Measurements from ENCODE around the gene GRIK4. TPM values are rescaled to one million over a fixed set of nuclear protein-coding genes. Genes with fewer than 3 reads are reported as not detected.
"Not testable (repeated sequence)": the region's sequence is repeated elsewhere in the genome, so short reads cannot be mapped to it uniquely, and the experiment has no call there.

Gene GRIK4
- total RNA-seq, 2 donors from 2014 or later: 0.15 to 0.20 TPM

DNA sequence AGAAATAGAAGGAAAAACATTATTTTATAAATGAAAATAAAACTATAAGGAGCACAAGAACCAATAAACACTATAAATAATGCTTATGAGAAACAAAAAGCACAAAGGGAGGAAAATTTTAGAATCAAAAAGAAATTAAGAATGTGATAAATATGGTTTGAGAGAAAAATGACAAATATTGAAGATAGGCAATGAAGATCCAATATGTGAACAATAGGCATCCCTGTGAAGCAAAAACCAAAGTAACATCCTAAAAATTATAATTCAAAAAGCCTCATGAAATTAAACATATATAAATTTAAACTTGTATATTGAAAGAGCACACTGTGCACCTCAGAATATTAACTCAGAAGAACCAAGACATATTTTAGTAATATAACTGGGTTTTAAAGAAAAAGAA is 216.2 kb downstream of the GRIK4 start:
- DNase-seq (no peak), ATAC-seq (no peak)
- intact Hi-C loops (cut with DNase I, micrococcal nuclease): no loop called here

DNA sequence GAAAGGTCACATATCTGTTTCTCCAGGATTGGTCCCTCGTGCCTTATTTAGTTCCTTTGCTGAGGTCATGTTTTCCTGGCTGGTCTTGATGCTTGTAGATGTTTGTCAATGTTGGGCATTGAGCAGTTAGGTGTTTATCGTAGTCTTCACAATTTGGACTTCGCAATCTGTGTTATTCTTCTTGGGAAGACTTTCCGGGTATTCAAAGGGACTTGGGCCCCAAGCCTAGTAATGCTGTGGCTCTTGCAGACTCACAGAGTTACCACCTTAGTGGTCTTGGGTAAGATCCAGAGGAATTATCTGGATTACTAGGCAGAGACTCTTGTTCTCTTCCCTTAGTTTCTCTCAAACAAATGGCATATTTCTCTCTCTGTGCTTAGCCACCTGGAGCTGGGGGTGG is 223.5 kb downstream of the GRIK4 start:
- ATAC-seq (no peak), DNase-seq (no peak)
- intact Hi-C loops (cut with DNase I, micrococcal nuclease): no loop called here

DNA sequence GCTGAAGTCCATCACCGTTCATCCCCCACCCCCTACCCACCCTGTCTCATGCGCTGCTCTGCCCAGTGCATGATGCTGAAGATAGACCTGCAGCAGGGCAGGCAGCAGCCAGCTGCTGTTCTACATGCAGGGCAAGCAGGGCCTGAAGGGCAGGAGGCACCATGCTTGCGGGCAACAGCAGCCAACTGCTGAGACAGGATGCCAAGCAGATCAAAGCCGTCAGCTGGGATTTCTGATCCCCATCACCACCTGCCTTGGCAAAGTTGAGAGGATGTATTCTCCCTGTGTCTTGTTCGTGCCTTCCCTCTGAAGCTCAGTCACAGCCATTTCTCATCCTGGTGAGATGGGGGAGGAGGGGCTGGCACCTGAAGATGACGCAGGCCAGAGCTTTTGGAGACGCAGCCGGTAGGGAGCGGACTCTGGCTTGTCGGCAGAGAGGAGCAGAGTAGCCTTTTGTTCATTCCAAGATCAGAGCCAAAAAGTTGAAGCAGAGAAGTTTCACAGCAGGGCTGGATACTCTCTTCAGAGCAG is 227.0 kb downstream of the GRIK4 start:
- intact Hi-C loops (cut with DNase I, micrococcal nuclease): no loop called here
- ATAC-seq: no peak

DNA sequence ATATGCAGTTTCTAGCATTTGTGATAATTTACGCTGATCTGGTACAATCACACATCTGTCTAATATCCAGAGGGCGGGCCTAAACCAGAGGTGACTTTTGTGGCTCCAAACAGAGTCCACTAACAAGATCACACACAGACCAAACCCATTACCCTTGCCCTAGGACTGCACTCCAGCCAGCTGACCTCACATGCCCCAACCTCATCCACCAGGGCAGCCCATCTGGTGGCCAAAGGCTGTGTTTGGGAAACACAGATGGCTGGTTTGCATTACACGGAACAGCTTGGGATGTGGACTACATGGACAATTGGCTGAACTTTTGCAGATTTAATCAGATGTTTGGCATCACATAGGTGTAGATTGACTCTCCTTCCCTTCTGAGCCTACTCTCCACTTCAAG is 228.2 kb downstream of the GRIK4 start:
- DNase-seq: no peak
- intact Hi-C loops (cut with DNase I, micrococcal nuclease): no loop called here
- no peak for ATAC-seq

More for the DNA sequence above, 227.0 kb downstream of the GRIK4 start:
- DNase-seq: no peak

DNA sequence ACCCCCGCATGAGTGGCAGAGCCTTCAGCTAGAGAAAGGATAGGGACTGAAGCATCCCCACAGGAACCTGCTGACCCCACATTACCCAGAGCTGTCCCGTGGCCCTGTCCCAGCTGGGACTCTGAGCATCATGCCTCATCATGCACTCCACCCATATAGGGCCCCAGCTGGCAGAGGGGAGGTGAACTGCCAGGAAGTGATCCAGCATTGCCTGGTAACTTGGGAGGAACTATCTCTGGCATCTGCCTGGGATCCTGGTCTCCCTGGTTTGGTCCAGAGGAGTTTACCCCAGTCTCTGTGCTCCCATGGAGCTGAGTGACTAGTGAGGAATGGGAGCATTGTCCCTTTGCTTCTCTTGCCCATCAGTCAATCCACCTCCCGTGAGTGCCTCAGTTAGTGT is 228.8 kb downstream of the GRIK4 start:
- no peak for ATAC-seq
- DNase-seq: no peak
- intact Hi-C loops (cut with DNase I, micrococcal nuclease): no loop called here

DNA sequence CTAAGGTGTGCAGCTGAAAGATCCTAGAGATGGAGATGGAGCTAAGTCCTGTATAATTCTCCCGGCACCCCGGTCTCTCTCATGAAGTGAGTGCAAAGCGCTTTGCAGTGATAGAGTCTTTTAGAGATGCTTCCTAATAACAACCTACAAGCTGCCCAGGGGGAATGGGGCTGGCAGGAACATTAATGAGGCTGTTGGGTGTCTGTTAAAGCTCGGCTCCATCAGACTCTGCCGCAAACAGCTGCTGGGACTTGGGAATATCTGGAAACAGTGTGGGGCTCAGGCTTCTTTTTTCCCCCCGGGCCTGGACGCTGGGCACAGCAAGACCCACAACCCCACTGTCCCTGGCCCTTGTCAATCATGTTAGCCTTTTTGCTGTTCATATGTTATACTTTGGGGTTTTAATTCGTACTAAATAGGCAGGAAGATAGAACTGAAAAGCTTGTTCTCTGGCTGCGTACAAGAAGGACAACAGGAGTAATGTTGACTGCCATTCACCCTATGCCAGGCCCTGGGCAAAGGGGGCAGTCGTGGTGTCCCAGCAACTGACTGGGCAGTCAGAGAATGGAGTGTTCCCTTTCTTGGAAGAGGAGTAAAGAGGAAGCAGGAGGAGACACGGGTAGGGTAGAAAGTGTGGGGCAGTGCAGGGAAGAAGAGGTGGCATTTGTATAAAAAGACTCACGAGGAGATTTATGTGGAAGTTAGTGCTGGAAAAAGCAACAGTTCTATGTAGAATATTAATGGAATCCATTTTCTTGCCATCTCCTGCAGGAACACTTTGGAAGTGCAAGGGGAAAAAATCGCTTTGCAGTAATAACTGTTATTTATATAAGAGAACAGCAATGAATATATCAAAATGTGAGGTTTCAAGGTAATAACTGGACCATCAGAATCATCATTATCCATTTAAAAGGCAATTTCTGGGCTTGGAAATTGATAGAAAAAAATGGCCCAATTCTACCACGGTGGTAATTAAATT is 232.8 kb downstream of the GRIK4 start:
- no peak for ATAC-seq
- intact Hi-C loops (cut with DNase I, micrococcal nuclease): no loop called here
- no peak for DNase-seq

DNA sequence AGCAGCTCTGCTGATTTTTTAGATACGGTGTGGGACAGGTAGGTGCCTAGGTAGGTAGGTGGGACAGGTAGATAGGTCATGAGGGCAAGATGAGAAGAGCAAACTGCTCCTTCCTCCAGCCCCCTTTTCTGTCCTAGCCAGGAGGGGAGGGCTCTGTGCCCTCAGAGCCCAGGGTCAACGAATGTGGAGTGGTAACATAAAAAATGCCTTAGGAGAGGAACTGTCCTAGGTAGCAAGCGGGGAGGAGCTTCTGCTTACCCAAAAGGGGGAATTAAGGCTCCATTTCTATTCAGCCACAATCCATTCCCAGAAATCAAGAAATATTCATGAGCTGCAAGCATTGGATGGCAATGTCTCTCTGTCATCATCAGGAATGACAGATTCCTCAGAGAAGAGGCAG is 234.8 kb downstream of the GRIK4 start:
- no peak for DNase-seq
- ATAC-seq: no peak
- intact Hi-C loops (cut with DNase I, micrococcal nuclease): no loop called here

DNA sequence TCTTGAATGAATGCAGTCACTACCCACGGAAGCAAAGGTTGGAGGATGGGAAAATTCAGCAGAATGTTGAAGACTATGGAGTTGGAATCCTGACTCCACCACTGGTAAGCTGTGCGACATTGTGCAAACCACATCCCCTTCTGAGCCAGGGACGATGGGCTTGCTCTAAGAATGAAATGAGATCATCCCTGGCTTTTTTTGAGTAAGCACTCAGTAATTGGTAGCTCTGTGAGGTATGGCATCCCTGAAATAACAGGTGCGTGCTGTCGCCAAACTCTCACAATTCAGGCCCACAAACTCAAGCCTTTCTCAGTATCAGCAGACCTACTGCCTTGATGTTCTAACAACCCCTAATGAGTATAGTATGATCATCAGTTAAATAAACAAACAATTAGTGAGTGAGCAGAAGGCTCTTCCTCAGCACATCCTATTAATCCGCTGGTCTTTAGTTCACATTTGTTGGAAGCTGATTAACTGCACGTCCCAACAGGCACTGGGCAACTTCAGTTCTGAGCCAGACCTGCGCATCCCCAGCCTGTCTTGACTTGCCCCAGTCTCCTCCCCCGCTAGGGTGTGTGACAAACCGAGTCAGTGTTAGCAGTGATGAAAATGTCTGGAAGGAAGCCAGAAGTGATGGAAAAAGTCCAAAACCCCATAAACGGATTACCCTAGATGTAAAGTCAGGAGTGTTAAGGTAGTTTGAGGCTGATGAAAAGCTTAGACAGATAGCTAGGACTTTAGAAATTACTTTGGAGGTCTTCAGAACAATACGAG is 235.5 kb downstream of the GRIK4 start:
- ATAC-seq (no peak), DNase-seq (no peak)
- intact Hi-C loops (cut with DNase I, micrococcal nuclease): no loop called here

DNA sequence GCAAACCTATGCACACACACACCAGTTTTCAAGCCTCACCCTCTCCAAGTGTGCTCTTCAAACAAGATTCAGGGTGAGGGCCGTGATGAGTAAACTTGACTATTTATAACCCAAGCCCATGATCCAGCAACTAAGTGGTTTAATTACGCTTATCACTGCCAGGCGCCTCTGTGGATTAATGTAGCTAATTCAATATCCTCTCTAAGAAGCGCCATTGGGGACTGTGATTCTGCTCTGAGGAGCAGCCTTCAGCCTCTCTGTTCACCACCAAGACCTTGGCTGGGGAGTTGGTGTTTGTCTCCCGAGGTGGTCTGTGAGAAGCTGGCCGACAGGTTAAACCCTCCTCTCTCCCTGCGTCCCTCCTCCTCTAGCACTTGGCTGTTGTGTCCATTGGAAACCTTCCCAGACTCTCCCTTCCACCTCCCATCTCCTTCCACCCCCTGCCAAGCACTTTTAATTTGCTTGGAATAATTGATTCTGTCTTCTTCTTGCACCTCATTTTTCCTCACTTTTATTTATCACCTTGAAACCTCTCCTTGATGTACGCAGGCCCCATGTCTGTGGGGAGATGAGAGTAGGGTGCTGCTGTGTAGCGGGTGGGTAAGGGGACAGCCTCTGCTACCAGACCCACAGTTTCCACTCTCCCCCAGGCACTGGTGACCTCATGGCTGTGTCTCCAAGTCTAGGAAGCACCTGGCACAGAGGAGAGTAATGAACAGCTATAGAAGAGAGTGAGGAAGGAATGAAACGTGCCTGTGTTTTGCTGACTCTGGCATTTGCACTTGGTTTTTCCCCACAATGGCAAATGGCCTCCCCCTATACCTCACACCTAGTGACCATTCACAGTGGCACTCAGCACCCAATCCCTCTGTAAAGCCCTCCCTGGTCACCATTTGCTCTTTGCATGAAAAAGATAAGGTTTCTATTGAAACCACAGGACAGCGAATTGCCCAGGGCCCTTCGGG is 236.6 kb downstream of the GRIK4 start:
- intact Hi-C loops (cut with DNase I, micrococcal nuclease): no loop called here
- DNase-seq: no peak
- ATAC-seq: no peak

DNA sequence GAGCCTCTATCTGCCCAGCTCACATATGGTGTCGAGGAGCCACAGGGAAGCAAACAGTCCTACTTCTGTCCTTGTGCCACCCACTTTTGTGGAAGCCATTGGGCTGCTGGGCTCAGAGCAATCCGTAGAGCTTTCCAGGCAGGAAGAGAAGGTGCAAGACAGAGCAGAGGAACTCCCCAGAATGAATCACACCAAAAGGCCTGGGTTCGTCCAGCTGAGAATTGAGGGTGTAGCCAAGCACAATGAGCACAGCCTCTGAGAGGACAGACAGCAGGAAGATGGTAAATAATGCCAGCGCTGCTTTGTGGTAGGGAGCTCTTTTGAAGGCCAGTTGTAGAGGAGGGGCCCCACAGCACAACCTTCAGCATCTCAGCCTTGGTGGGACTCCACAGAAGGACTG is 237.8 kb downstream of the GRIK4 start:
- DNase-seq: no peak
- intact Hi-C loops (cut with DNase I, micrococcal nuclease): no loop called here
- ATAC-seq: no peak

DNA sequence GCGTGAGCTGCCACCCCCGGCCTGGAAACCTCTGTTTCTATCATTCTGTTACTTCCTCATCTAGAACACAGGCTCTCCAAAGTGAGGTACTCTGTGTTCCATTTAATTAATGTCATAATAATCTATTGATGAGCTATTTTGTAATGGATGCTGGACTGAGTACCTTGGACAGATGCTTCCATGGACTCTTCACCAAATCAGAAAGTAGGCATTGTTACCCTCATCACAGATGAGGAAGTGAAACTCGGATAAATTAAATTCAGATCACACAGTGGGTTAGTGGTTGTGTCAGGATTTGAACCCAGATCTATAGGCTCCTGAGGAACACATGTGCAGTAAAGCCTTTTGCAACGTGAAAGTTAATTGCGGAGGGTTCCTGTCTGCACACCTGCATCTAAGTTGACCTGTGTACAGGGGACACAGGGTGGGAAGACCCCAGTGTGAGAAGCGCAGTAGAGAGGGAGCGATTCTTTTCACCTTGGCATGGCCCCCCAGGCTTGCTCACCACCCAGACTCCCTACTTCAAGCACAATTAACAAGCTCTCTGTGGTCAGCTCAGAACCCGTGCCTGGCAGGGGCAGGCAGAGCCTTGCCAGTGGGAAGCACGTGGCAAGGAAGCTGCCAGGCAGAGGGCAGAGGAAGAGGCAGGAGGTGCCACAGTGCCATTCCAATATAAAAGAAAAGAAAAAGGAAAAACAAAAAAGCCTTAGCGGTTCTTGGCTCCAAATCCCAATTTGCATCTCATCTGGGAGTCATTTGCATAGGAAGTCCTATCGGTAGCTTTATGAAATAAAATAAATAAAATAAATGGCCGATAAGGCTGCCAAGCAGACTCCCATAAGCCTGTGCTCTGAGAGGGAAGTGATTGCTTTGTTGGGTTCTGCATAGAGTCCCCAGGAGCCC is 239.3 kb downstream of the GRIK4 start:
- intact Hi-C loops (cut with DNase I, micrococcal nuclease): no loop called here
- no peak for DNase-seq
- no peak for ATAC-seq

DNA sequence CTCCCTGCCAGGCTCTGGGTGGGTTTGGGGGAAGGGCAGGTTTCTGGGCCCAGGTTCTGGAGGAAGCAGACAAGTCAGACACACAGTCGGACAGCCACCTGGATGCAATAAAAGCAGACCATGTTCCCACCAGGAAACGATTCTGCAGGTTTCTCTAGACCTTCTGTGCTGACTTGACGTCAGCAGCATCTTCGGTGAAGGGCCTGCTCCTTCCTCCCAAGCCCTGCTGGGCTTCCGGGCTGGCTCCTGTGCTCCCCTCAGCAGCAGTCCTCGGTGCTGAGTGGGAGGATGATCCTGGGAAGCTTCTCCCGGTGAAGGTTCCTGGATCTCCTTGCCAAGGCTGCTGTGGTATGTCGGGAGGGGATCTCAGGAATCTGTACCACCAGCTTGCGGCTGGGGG is 240.0 kb downstream of the GRIK4 start:
- ATAC-seq (no peak), DNase-seq (no peak)
- intact Hi-C loops (cut with DNase I, micrococcal nuclease): no loop called here

DNA sequence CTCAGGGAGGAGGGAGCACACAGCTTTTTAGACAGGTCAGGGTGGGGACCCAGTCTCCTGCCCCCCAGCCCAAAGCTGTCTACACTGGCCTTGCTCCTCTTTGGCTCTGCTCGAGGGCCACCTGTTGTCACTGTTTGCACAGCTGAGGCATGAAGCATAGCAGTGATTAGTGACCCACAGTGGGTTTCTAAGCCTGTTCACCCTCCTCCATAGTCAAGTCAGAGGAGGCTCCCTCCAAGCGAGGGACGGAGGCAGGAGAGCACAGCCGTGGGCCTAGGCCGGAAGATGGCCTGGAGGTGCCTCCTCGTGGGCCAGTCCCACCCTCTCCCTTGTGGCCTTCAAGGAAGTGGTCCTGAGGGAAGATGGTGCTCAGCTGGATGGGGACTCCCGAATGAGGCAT is 241.1 kb downstream of the GRIK4 start:
- ATAC-seq: no peak
- intact Hi-C loops (cut with DNase I, micrococcal nuclease): no loop called here
- DNase-seq: no peak

DNA sequence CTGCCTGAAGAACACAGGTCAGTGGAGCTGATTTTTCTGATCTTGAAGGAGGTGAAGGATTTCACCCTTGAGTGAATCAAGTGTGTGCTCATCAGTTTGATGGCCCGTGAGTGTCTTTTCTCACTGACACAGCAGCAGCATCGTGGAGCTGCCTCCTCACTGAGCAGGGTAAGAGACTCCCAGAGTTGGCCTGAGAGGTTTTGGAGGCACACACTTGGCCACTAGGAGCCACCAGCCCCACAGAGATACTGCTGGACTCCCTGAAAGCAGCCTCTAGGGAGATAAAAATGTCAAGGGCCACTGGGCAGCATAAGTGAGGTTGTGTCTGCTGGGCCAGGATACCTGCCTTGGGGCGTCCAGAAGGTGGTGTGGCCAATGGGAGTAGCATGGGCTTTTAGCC is 245.4 kb downstream of the GRIK4 start:
- no peak for ATAC-seq
- no peak for DNase-seq
- intact Hi-C loops (cut with DNase I, micrococcal nuclease): no loop called here

DNA sequence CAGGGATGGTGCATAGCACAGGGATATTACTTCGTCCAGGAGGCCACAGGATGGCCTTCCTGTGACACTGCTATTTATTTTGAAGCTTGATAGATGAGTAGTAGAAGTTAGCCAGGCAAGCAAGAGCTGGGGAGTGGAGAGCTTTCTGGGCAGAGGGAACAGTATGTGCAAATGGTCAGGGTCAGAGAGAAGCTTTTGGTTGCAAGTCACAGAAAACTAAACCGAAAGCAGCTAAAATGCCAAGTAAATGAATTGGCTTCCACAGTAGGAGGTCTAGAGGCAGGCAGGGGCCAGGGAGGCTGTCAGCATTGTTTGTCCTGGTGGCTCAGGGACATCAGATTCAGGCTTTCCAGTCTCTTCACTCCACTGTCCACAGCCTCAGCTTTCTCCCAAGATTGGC is 247.5 kb downstream of the GRIK4 start:
- no peak for ATAC-seq

DNA sequence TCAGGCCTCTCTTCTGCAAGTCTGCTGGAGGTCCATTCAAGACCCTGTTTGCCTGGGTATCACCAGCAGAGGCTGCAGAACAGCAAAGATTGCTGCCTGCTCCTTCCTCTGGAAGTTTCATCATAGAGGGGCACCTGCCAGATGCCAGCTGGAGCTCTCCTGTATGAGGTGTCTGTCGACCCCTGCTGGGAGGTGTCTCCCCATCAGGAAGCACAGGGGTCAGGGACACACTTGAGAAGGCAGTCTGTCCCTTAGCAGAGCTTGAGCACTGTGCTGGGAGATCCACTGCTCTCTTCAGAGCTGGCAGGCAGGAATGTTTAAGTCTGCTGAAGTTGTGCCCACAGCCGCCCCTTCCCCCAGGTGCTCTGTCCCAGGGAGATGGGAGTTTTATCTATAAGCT is 254.2 kb downstream of the GRIK4 start:
- ATAC-seq; DNase-seq; intact Hi-C loops (cut with DNase I, micrococcal nuclease): not testable (repeated sequence)

More for the DNA sequence above, 247.5 kb downstream of the GRIK4 start:
- intact Hi-C loops (cut with DNase I, micrococcal nuclease): no loop called here
- no peak for DNase-seq

DNA sequence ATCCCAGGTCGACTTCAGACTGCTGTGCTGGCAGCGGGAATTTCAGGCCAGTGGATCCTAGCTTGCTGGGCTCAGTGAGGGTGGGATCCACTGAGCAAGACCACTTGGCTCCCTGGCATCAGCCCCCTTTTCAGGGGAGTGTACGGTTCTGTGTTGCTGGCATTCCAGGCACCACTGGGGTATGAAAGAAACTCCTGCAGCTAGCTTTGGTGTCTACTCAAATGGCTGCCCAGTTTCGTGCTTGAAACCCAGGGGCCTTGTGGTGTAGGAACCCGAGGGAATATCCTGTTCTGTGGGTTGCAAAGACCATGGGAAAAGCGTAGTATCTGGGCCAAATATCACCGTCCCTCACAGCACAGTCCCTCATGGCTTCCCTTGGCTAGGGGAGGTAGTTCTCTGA is 254.8 kb downstream of the GRIK4 start:
- intact Hi-C loops (cut with DNase I, micrococcal nuclease): no loop called here
- no peak for ATAC-seq

DNA sequence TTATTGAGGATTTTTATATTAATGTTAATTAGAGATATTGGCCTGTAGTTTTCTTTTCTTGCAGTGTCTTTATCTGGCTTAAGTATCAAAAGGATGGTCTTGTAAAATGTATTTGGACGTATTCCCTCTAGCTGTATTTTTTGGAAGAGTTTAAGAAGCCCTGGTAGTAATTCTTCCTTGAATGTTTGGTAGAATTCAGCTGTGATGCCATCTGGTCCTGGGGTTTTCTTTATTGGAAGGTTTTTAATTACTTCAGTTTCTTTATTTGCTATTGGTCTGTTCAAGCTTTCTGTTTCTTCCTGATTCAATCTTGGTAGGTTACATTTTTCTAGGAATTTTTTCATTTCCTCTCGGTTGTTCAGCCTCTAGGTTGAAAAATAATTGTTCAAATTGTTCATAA is 257.4 kb downstream of the GRIK4 start:
- no peak for ATAC-seq
- intact Hi-C loops (cut with DNase I, micrococcal nuclease): no loop called here
- DNase-seq: no peak

More for the DNA sequence above, 254.8 kb downstream of the GRIK4 start:
- DNase-seq: no peak
